Neural cell (in vitro differentiated cells): ENCODE results near the gene C15orf40. TPM values are rescaled to one million over a fixed set of nuclear protein-coding genes. Genes with fewer than 3 reads are reported as not detected.
A peak's percentile ranks its signal among the peaks of the same experiment; 100 is the strongest.
"Not testable (repeated sequence)": the region's sequence is repeated elsewhere in the genome, so short reads cannot be mapped to it uniquely, and the experiment has no call there.

Source experiments
- H2AFZ ChIP-seq: fragments of 200-600, 300-800 bp; sonication (generic), shearing (Covaris generic); 2 replicates; pipeline ENCODE4 v1.6.0; 2014; ENCODE audit warnings: low read depth, mild to moderate bottlenecking, antibody characterized with exemption, low read length, moderate library complexity
- H3F3A ChIP-seq: fragments of 200-600 bp; shearing (Covaris generic); 2 replicates; pipeline ENCODE4 v1.6.1; 2016; ENCODE audit warnings: mild to moderate bottlenecking, moderate library complexity, mixed read lengths, antibody characterized with exemption, low read length; ENCODE audit not compliant: insufficient read depth, poor library complexity, severe bottlenecking
- H3K27ac ChIP-seq: fragments of 200-600, 300-800 bp; sonication (generic), shearing (Covaris generic); 2 replicates; pipeline ENCODE4 v1.5.1; 2014; ENCODE audit warnings: mild to moderate bottlenecking, low read length, moderate library complexity
- H3K27me3 ChIP-seq: fragments of 300-800, 200-600 bp; sonication (generic), shearing (Covaris generic); 2 replicates; pipeline ENCODE4 v1.6.0; 2014; ENCODE audit warnings: mild to moderate bottlenecking, low read depth, low read length, moderate library complexity; ENCODE audit not compliant: insufficient read depth
- H3K36me3 ChIP-seq: fragments of 300-800, 200-600 bp; sonication (generic), shearing (Covaris generic); 2 replicates; pipeline ENCODE4 v1.5.1; 2014; ENCODE audit warnings: mild to moderate bottlenecking, antibody characterized with exemption, low read length, moderate library complexity; ENCODE audit not compliant: insufficient read depth
- H3K4me2 ChIP-seq: fragments of 300-800, 200-600 bp; sonication (generic), shearing (Covaris generic); 2 replicates; pipeline ENCODE4 v1.6.0; 2014; ENCODE audit warnings: mild to moderate bottlenecking, low read length
- H3K4me3 ChIP-seq: fragments of 300-800, 200-600 bp; sonication (generic), shearing (Covaris generic); 2 replicates; pipeline ENCODE4 v1.5.1; 2014; ENCODE audit warnings: mild to moderate bottlenecking, low read length, moderate library complexity
- H3K79me2 ChIP-seq: fragments of 200-600 bp; shearing (Covaris generic); replicated peaks from 2 replicates; pipeline ENCODE4 v1.6.0; 2014; ENCODE audit warnings: mild to moderate bottlenecking, low read length, moderate library complexity; ENCODE audit not compliant: insufficient read depth
- H3K9ac ChIP-seq: fragments of 300-800, 200-600 bp; sonication (generic), shearing (Covaris generic); 2 replicates; pipeline ENCODE4 v1.6.1; 2016; ENCODE audit warnings: mild to moderate bottlenecking, low read length, mixed read lengths
- H3K9me2 ChIP-seq: fragments of 200-600 bp; shearing (Covaris generic); 2 replicates; pipeline ENCODE4 v1.6.1; 2016; ENCODE audit warnings: mild to moderate bottlenecking, low read length, mixed read lengths; ENCODE audit not compliant: insufficient read depth
- H3K9me3 ChIP-seq: fragments of 200-600, 300-800 bp; sonication (generic), shearing (Covaris generic); 2 replicates; pipeline ENCODE4 v1.6.1; 2016; ENCODE audit warnings: mild to moderate bottlenecking, mixed run types, low read length, moderate library complexity, mixed read lengths
- H4K20me1 ChIP-seq: fragments of 200-600 bp; shearing (Covaris generic); 2 replicates; pipeline ENCODE4 v1.6.1; 2016; ENCODE audit warnings: mild to moderate bottlenecking, mixed run types; ENCODE audit not compliant: insufficient read depth
- CTCF ChIP-seq: fragments of 450-650 bp; IDR thresholded peaks from 2 replicates; pipeline ENCODE4 v1.5.1; 2014; ENCODE audit warnings: antibody characterized with exemption, mild to moderate bottlenecking, moderate library complexity; ENCODE audit not compliant: poor library complexity, severe bottlenecking
- EP300 ChIP-seq: fragments of 450-650 bp; conservative IDR thresholded peaks from 2 replicates; pipeline ENCODE4 v1.6.1; 2014; ENCODE audit warnings: antibody characterized with exemption, mild to moderate bottlenecking, moderate library complexity; ENCODE audit not compliant: poor library complexity, severe bottlenecking
- EZH2 ChIP-seq: fragments of 200-600, 300-800 bp; shearing (Covaris generic), sonication (generic); IDR thresholded peaks from 2 replicates; pipeline ENCODE4 v1.6.1; 2014; ENCODE audit warnings: antibody characterized with exemption, low read length, borderline replicate concordance, mild to moderate bottlenecking; ENCODE audit not compliant: insufficient read depth, poor library complexity, severe bottlenecking
- MXI1 ChIP-seq: fragments of 450-650 bp; conservative IDR thresholded peaks from 2 replicates; pipeline ENCODE4 v1.6.1; 2014; ENCODE audit warnings: antibody characterized with exemption, mild to moderate bottlenecking; ENCODE audit not compliant: poor library complexity, severe bottlenecking
- POLR2AphosphoS5 ChIP-seq: IDR thresholded peaks from 2 replicates; pipeline ENCODE4 v1.6.1; 2012
- RAD21 ChIP-seq: fragments of 450-650 bp; conservative IDR thresholded peaks from 2 replicates; pipeline ENCODE4 v1.6.1; 2014; ENCODE audit warnings: antibody characterized with exemption, mild to moderate bottlenecking, moderate library complexity
- SMC3 ChIP-seq: fragments of 450-650 bp; conservative IDR thresholded peaks from 2 replicates; pipeline ENCODE4 v1.6.1; 2014; ENCODE audit warnings: antibody characterized with exemption, mild to moderate bottlenecking, moderate library complexity; ENCODE audit not compliant: poor library complexity
- TAF1 ChIP-seq: IDR thresholded peaks from 2 replicates; pipeline ENCODE4 v1.6.1; 2012; ENCODE audit warnings: low read depth
- polyA plus RNA-seq: library from polyadenylated mRNA; depleted of rRNA; stranded (reverse); fragments of >200 nt; gene quantifications from 2 replicates; pipeline ENCODE4 v1.2.3, GENCODE V29; 2014
- TF ChIP-seq, protein P1 (sequence below): IDR thresholded peaks from 2 replicates; pipeline ENCODE4 v1.6.1; 2012; ENCODE audit warnings: borderline replicate concordance

The C15orf40 gene
- polyA plus RNA-seq, 1 donor from 2014 or later, result 17.2 TPM

- no peaks in the 10 kb centered on the region for H3K9me2 ChIP-seq
- no peaks in the 10 kb centered on the region for H3K36me3 ChIP-seq
- no peaks in the 10 kb centered on the region for H4K20me1 ChIP-seq
- peak overlapping the region; percentile 96 for H3K9ac ChIP-seq
- H3K9me3 ChIP-seq, result no peaks in the 10 kb centered on the region
- peak overlapping the region; percentile 90 for H2AFZ ChIP-seq
- peak overlapping the region; percentile 53 for H3K4me2 ChIP-seq
- H3K27me3 ChIP-seq, result no peaks in the 10 kb centered on the region
- TF ChIP-seq POLR2AphosphoS5 (no peak), EP300 (no peak), EZH2 (no peak), MXI1 (no peak), SMC3 (no peak), CTCF (no peak), TAF1 (no peak), RAD21 (no peak)
- TF ChIP-seq, protein P1, sequence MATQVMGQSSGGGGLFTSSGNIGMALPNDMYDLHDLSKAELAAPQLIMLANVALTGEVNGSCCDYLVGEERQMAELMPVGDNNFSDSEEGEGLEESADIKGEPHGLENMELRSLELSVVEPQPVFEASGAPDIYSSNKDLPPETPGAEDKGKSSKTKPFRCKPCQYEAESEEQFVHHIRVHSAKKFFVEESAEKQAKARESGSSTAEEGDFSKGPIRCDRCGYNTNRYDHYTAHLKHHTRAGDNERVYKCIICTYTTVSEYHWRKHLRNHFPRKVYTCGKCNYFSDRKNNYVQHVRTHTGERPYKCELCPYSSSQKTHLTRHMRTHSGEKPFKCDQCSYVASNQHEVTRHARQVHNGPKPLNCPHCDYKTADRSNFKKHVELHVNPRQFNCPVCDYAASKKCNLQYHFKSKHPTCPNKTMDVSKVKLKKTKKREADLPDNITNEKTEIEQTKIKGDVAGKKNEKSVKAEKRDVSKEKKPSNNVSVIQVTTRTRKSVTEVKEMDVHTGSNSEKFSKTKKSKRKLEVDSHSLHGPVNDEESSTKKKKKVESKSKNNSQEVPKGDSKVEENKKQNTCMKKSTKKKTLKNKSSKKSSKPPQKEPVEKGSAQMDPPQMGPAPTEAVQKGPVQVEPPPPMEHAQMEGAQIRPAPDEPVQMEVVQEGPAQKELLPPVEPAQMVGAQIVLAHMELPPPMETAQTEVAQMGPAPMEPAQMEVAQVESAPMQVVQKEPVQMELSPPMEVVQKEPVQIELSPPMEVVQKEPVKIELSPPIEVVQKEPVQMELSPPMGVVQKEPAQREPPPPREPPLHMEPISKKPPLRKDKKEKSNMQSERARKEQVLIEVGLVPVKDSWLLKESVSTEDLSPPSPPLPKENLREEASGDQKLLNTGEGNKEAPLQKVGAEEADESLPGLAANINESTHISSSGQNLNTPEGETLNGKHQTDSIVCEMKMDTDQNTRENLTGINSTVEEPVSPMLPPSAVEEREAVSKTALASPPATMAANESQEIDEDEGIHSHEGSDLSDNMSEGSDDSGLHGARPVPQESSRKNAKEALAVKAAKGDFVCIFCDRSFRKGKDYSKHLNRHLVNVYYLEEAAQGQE, result no peak
- H3F3A ChIP-seq, result peaks cover 4% of the 10 kb centered on the region
- H3K4me3 ChIP-seq, result peak overlapping the region; percentile 92
- peaks cover 17% of the 10 kb centered on the region for H3K79me2 ChIP-seq
- peak overlapping the region; percentile 93 for H3K27ac ChIP-seq
Measured at GRCh38 chr15:83012076-83012426, 612 bp upstream of the C15orf40 start.

DNA sequence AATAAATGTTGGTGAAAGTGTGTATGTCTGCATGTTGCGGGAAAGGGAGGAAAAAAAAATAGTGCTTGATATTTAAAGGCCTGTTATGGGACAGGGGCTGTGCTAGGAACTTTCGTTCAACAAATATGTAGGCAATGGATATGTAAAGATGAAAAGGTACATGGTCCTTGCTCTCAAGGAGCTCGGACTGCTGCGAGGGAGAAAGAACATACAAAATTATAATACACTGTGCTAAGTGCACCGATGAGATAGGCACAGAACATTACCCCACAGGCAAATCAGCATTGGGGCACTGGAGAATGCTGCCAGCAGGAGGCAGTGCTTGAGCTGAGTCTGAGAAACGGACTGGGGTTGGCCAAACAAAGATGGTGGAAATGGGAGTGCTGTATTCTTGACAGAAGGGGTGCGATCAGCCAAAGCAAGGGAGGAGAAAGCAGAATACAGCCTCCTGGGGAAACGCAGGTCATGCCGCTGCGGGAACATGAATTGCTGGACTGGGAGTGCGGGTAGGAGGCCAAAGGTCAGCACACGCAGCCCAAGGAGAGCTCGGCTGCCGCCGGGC, 649 bp downstream of the C15orf40 start:
- Histone ChIP-seq H3K4me2 (peak overlapping the region; percentile 79), H3F3A (peaks cover 4% of the 10 kb centered on the region), H3K36me3 (no peaks in the 10 kb centered on the region), H2AFZ (peak overlapping the region; percentile 90), H3K9me2 (no peaks in the 10 kb centered on the region), H3K27me3 (no peaks in the 10 kb centered on the region), H3K79me2 (peaks cover 17% of the 10 kb centered on the region), H4K20me1 (no peaks in the 10 kb centered on the region), H3K4me3 (peak overlapping the region; percentile 92), H3K9ac (peak overlapping the region; percentile 96), H3K9me3 (no peaks in the 10 kb centered on the region), H3K27ac (peak overlapping the region; percentile 93)
- TF ChIP-seq RAD21, result peak; percentile 66
- TF ChIP-seq SMC3, result peak; percentile 74
- TF ChIP-seq EP300, result no peak
- no peak for TF ChIP-seq POLR2AphosphoS5
- peak; percentile 25 for TF ChIP-seq TAF1
- TF ChIP-seq CTCF, result peak; percentile 92
- no peak for TF ChIP-seq MXI1
- TF ChIP-seq EZH2, result no peak
- TF ChIP-seq, protein P1, result no peak

- H3K79me2 ChIP-seq, H3K36me3 ChIP-seq, H3K9me2 ChIP-seq, H3K9ac ChIP-seq, H3K27me3 ChIP-seq, H3K4me2 ChIP-seq, H4K20me1 ChIP-seq, H3K27ac ChIP-seq, H3K4me3 ChIP-seq, H3K9me3 ChIP-seq, H2AFZ ChIP-seq, H3F3A ChIP-seq: not testable (repeated sequence)
Measured at GRCh38 chr15:83000672-83001031, 10.8 kb downstream of the C15orf40 start.
